CD14-positive monocyte (primary cell): Measurements from ENCODE around the gene CSTPP1. TPM values are rescaled to one million over a fixed set of nuclear protein-coding genes. Genes with fewer than 3 reads are reported as not detected.
A peak's percentile ranks its signal among the peaks of the same experiment; 100 is the strongest.

ENCODE experiments used
- DNase-seq, 3 donors: peaks; one replicate each; pipeline ENCODE4 v3.0.0-alpha.2; 2011 to 2022
- H2AFZ ChIP-seq: 2 replicates; pipeline ENCODE4 v1.6.0; 2012; ENCODE audit warnings: mild to moderate bottlenecking, low read depth, low read length, inconsistent platforms; ENCODE audit not compliant: insufficient read depth, poor library complexity, severe bottlenecking
- H3K27ac ChIP-seq, 2 donors: 1 replicate in 1 of 2; 2 replicates in 1 of 2; pipeline ENCODE4 v1.5.1; 2012 to 2013; ENCODE audit warnings: low read length in 2 of 2, control low read depth in 1 of 2, inconsistent platforms in 1 of 2, low read depth in 1 of 2, mild to moderate bottlenecking in 1 of 2
- H3K27me3 ChIP-seq, 2 donors: one replicate each; pipeline versions ENCODE4 v1.6.0 to v1.6.1; 2011 to 2013; ENCODE audit warnings: low read length in 2 of 2; ENCODE audit not compliant: control insufficient read depth in 2 of 2, insufficient read depth in 2 of 2
- H3K36me3 ChIP-seq, 2 donors: replicated peaks in 1 of 2; 1 replicate in 1 of 2; 2 replicates in 1 of 2; pipeline versions ENCODE4 v1.5.1 to v1.6.1; 2012 to 2013; ENCODE audit warnings: low read length in 2 of 2, control low read depth in 1 of 2, inconsistent platforms in 1 of 2, mild to moderate bottlenecking in 1 of 2; ENCODE audit not compliant: insufficient read depth in 2 of 2, control insufficient read depth in 1 of 2
- H3K4me1 ChIP-seq, 2 donors: 1 replicate in 1 of 2; 2 replicates in 1 of 2; pipeline versions ENCODE4 v1.5.1 to v1.6.1; 2012 to 2013; ENCODE audit warnings: low read length in 2 of 2, control low read depth in 1 of 2, inconsistent platforms in 1 of 2, mild to moderate bottlenecking in 1 of 2, moderate library complexity in 1 of 2; ENCODE audit not compliant: insufficient read depth in 2 of 2, control insufficient read depth in 1 of 2
- H3K4me2 ChIP-seq: replicated peaks from 2 replicates; pipeline ENCODE3; 2012; ENCODE audit warnings: low read length, moderate library complexity, mild to moderate bottlenecking; ENCODE audit not compliant: poor library complexity, severe bottlenecking; ENCODE audit errors: extremely low read depth
- H3K4me3 ChIP-seq, 3 experiments: fragments of 200-600 bp in 1 of 3; sonication (generic) in 1 of 3; replicated peaks in 1 of 3; 1 replicate in 2 of 3; 2 replicates in 1 of 3; pipeline ENCODE4 v1.5.1; 2011 to 2013; ENCODE audit warnings: low read length in 3 of 3, mild to moderate bottlenecking in 3 of 3, control low read depth in 2 of 3, low read depth in 2 of 3, inconsistent platforms in 1 of 3, moderate library complexity in 1 of 3
- H3K79me2 ChIP-seq: 2 replicates; pipeline ENCODE4 v1.6.0; 2012; ENCODE audit warnings: mild to moderate bottlenecking, control low read depth, inconsistent platforms, low read length, moderate library complexity; ENCODE audit not compliant: insufficient read depth
- H3K9ac ChIP-seq: 2 replicates; pipeline ENCODE4 v1.6.0; 2017; ENCODE audit warnings: low read length, mild to moderate bottlenecking; ENCODE audit not compliant: insufficient read depth, poor library complexity, severe bottlenecking
- H3K9me3 ChIP-seq, 2 donors: replicated peaks in 1 of 2; 1 replicate in 1 of 2; 2 replicates in 1 of 2; pipeline versions ENCODE4 v1.5.1 to v1.6.1; 2012 to 2013; ENCODE audit warnings: low read length in 2 of 2, control low read depth in 1 of 2; ENCODE audit not compliant: control insufficient read depth in 1 of 2, insufficient read depth in 1 of 2
- H4K20me1 ChIP-seq: 2 replicates; pipeline ENCODE4 v1.6.0; 2012; ENCODE audit warnings: mild to moderate bottlenecking, low read length, control low read depth, moderate library complexity; ENCODE audit not compliant: insufficient read depth
- H3K27ac Mint-ChIP-seq, 7 donors: one replicate each; pipeline ENCODE4 v1.8.0; 2020; ENCODE audit warnings: mild to moderate bottlenecking in 7 of 7, mixed read lengths in 7 of 7, moderate library complexity in 6 of 7, inconsistent platforms in 2 of 7
- H3K27me3 Mint-ChIP-seq, 3 donors: one replicate each; pipeline ENCODE4 v1.8.0; 2021 to 2022; ENCODE audit warnings: low read depth in 3 of 3, mild to moderate bottlenecking in 3 of 3, mixed read lengths in 3 of 3, moderate library complexity in 3 of 3, inconsistent platforms in 1 of 3
- H3K36me3 Mint-ChIP-seq, 2 donors: one replicate each; pipeline ENCODE4 v1.8.0; 2020; ENCODE audit warnings: mixed read lengths in 2 of 2, inconsistent platforms in 1 of 2, mild to moderate bottlenecking in 1 of 2
- H3K4me1 Mint-ChIP-seq: one replicate; pipeline ENCODE4 v1.8.0; 2020; ENCODE audit warnings: mild to moderate bottlenecking, mixed read lengths
- H3K4me3 Mint-ChIP-seq, 2 donors: one replicate each; pipeline ENCODE4 v1.8.0; 2020; ENCODE audit warnings: mild to moderate bottlenecking in 2 of 2, mixed read lengths in 2 of 2, moderate library complexity in 1 of 2
- H3K9me3 Mint-ChIP-seq, 7 donors: one replicate each; pipeline ENCODE4 v1.8.0; 2020 to 2022; ENCODE audit warnings: mixed read lengths in 7 of 7, mild to moderate bottlenecking in 6 of 7, moderate library complexity in 6 of 7, inconsistent platforms in 2 of 7
- WGBS: methylation state at CpG from one replicate; pipeline ENCODE4 v1.1.5; 2013; ENCODE audit warnings: missing lambda C conversion rate; ENCODE audit not compliant: insufficient coverage; 5-methylcytosine and 5-hydroxymethylcytosine counted together
- intact Hi-C, 2 donors: fragments of 100-400 bp; cut with micrococcal nuclease; formaldehyde crosslinking; loops; one replicate each; pipeline versions ENCODE4 v1.15.0 to v1.15.1; 2023
- polyA plus RNA-seq, 3 donors: library from polyadenylated mRNA; depleted of rRNA in 1 of 3; unstranded in 2 of 3; stranded (reverse) in 1 of 3; fragments of 300-500 nt in 2 of 3; fragments of >200 nt in 1 of 3; fragmentation: Illumina TruSeq in 2 of 3; gene quantifications; 1 replicate in 2 of 3; 2 replicates in 1 of 3; pipeline ENCODE4 v1.2.3, GENCODE V29; 2012 to 2021
- TF ChIP-seq, protein P1 (sequence below): fragments of 200-600 bp; IDR thresholded peaks from one replicate; pipeline ENCODE4 v1.8.0; 2022; ENCODE audit warnings: antibody characterized with exemption, mild to moderate bottlenecking

Gene CSTPP1
- polyA plus RNA-seq, 3 donors = 4.5 to 6.5 (median 5.9) TPM

DNA sequence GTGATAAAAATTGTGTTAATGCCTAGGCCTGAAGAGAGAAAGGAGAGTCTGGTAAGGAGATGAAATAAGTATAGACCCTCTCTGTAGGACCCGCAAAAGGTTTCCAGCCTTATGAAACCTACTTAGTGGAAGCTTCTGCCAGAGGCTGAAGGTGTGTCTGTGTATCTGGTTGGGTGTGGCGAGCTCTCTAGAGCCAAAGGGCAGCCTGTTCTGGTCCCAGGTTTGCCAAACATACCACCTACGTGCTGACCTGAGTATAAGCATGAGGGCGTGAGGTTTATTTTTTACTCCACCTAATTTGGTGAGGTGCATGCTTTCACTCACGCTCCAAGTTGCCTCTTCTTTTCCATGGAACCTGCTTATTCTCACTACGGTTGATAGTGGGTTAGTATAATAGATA is 5.6 kb downstream of the CSTPP1 start:
- DNase-seq = no peak
- Mint-ChIP-seq H3K27ac (peak overlapping the region in 2 of 7 donors; percentile 11 to 41), H3K4me3 (no peak overlapping the region), H3K9me3 (no peaks in the 10 kb centered on the region), H3K36me3 (peaks cover 3 to 4% of the 10 kb centered on the region in 2 donors), H3K4me1 (peaks cover 2% of the 10 kb centered on the region), H3K27me3 (no peaks in the 10 kb centered on the region)
- Histone ChIP-seq H3K27ac (no peak overlapping the region), H2AFZ (no peak overlapping the region), H3K9me3 (no peaks in the 10 kb centered on the region), H3K36me3 (no peaks in the 10 kb centered on the region), H4K20me1 (no peaks in the 10 kb centered on the region), H3K79me2 (no peaks in the 10 kb centered on the region), H3K4me3 (no peak overlapping the region), H3K9ac (no peak overlapping the region), H3K4me2 (no peak overlapping the region), H3K4me1 (peaks cover under 1 to 1% of the 10 kb centered on the region in 2 donors), H3K27me3 (no peaks in the 10 kb centered on the region)
- TF ChIP-seq, protein P1, sequence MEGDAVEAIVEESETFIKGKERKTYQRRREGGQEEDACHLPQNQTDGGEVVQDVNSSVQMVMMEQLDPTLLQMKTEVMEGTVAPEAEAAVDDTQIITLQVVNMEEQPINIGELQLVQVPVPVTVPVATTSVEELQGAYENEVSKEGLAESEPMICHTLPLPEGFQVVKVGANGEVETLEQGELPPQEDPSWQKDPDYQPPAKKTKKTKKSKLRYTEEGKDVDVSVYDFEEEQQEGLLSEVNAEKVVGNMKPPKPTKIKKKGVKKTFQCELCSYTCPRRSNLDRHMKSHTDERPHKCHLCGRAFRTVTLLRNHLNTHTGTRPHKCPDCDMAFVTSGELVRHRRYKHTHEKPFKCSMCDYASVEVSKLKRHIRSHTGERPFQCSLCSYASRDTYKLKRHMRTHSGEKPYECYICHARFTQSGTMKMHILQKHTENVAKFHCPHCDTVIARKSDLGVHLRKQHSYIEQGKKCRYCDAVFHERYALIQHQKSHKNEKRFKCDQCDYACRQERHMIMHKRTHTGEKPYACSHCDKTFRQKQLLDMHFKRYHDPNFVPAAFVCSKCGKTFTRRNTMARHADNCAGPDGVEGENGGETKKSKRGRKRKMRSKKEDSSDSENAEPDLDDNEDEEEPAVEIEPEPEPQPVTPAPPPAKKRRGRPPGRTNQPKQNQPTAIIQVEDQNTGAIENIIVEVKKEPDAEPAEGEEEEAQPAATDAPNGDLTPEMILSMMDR = no peak
- intact Hi-C loops = no loop called here
- WGBS = no CpG with 5 or more reads among the region's 6 CpGs

DNA sequence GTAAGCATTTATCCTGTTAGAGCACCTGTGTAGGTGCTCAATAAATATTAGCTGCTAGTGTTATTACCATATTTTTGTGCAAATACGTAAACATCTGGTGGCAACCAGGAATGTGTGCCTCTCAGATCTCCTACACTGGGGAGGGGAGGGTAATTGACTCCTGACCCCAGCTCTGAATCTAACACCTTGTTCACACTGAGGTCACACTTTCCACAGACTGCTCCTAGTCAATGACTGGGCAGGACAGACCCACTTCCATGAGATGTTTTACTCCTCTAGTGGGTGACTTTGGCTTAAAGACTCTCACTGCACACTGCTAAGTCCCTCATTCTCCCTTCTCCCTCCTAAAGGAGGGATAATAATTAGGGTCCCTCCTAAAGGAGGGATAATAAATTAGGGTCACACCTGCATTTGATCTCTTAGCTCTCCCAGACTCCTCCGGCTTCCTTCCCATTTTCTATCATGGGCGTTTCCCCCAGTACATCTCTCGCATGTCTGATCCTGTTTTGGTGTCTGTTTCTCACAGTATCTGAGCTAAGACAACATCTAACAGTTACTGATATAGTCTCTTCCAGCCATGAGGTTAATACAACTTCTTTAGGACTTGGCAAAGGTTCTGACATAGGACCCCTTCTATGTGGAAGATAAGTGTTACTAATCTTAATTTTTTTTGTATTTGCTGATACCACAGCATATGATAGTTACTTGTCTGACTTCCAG is 8.0 kb downstream of the CSTPP1 start:
- DNase-seq = no peak
- TF ChIP-seq, protein P1 = no peak
- Histone ChIP-seq H4K20me1 (no peaks in the 10 kb centered on the region), H3K9ac (no peak overlapping the region), H3K36me3 (no peaks in the 10 kb centered on the region), H2AFZ (no peak overlapping the region), H3K9me3 (no peaks in the 10 kb centered on the region), H3K4me1 (no peaks in the 10 kb centered on the region), H3K4me2 (no peak overlapping the region), H3K79me2 (no peaks in the 10 kb centered on the region), H3K4me3 (no peak overlapping the region), H3K27ac (no peak overlapping the region), H3K27me3 (no peaks in the 10 kb centered on the region)
- WGBS = 54% methylated on average over 3 of the region's 4 CpGs
- Mint-ChIP-seq H3K36me3 (peaks cover 3 to 4% of the 10 kb centered on the region in 2 donors), H3K4me1 (no peaks in the 10 kb centered on the region), H3K27me3 (no peaks in the 10 kb centered on the region), H3K27ac (no peak overlapping the region), H3K4me3 (no peak overlapping the region), H3K9me3 (no peaks in the 10 kb centered on the region)
- intact Hi-C loops = no loop called here
